ENCODE measurements around the gene TUBA1A. TPM values are rescaled to one million over a fixed set of nuclear protein-coding genes. Genes with fewer than 3 reads are reported as not detected.
A peak's percentile ranks its signal among the peaks of the same experiment; 100 is the strongest.
"Not testable (repeated sequence)": the region's sequence is repeated elsewhere in the genome, so short reads cannot be mapped to it uniquely, and the experiment has no call there.

The TUBA1A gene
- total RNA-seq, 2 donors from 2014 or later = 107 to 259 TPM

DNA sequence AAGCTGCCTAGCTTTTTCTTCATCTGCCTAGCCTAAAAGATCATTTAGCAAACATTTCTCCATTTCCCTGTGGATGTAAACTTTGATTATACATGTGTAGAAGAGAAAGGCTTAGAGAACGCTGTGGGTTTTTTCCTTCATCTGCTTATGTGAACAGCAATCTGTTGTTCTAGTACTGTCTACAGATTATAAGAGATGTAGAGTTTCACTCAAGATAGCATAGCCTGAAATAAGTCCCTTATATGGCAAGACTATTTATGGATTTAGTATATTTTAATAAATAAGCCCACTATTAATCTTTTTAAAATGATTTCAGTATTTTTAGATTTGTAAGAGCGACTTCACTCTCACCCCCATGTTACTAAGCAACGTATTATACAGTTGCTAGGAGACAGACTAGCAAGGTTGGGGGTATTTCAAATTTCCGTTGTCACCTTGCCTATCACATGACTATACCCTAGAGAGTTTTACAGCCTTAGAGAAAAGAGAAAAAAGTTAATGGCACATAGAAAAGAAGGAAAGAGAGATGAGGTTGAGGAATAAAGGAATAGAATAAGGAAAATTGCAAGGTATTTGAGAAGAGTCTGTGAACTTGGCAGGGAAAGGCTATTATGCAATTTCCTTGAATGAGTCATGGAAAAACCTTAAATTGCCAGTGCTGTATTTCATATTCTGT is 12.2 kb upstream of the TUBA1A start:
- peak; percentile 92 for ATAC-seq (ENCODE audit: insufficient number of reproducible peaks, low FRiP score, low read depth)
- peak overlapping the region; percentile 55 for H3K4me3 ChIP-seq
- TF ChIP-seq, protein P1, sequence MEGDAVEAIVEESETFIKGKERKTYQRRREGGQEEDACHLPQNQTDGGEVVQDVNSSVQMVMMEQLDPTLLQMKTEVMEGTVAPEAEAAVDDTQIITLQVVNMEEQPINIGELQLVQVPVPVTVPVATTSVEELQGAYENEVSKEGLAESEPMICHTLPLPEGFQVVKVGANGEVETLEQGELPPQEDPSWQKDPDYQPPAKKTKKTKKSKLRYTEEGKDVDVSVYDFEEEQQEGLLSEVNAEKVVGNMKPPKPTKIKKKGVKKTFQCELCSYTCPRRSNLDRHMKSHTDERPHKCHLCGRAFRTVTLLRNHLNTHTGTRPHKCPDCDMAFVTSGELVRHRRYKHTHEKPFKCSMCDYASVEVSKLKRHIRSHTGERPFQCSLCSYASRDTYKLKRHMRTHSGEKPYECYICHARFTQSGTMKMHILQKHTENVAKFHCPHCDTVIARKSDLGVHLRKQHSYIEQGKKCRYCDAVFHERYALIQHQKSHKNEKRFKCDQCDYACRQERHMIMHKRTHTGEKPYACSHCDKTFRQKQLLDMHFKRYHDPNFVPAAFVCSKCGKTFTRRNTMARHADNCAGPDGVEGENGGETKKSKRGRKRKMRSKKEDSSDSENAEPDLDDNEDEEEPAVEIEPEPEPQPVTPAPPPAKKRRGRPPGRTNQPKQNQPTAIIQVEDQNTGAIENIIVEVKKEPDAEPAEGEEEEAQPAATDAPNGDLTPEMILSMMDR (IDR thresholded peaks at IDR 0.05) = no peak
- H3K27me3 ChIP-seq (replicated peaks; ENCODE audit: insufficient read depth) = no peaks in the 10 kb centered on the region
- H3K36me3 ChIP-seq = no peaks in the 10 kb centered on the region
- DNase-seq (ENCODE audit: low spot score) = no peak
- peak overlapping the region; percentile 68 to 86 for H3K27ac ChIP-seq
- peaks cover 14 to 19% of the 10 kb centered on the region in 2 donors for H3K4me1 ChIP-seq (ENCODE audit: control insufficient read depth in 1 of 2, low read depth in 2 of 2)
- no peaks in the 10 kb centered on the region for H3K9me3 ChIP-seq

DNA sequence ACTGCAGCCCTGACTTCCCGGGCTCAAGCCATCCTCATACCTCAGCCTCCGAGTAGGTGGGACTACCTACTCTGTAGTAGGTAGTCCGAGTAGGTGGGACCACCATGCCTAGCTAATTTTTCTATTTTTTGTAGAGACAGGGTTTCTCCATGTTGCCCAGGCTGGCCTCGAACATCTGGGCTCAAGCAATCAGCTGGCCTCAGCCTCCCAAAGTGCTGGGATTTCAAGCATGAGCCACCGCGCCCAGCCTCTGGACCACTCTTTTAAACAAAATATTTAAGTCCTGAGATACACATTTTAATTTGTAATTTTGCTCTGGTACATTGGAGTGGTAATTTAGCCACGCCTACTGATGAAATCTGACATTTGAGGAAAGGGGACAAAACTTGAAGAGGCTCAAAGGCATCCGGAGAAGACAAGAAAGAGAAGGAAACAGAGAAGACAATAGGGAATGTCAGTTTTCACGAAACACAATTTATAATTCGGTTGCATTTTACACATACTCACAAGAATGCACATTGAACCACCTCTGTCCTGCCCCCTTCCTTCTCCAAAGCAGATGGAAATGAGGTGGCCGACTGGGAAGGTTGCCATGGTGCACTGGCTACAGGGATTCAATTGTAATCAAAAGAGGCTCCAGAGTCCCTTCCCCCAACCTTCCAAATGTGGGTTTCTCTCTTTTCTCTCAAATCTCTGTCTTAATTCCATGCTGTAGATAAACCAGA is 9.7 kb upstream of the TUBA1A start:
- Histone ChIP-seq H3K27me3 (replicated peaks; ENCODE audit: insufficient read depth) (no peaks in the 10 kb centered on the region), H3K36me3 (no peaks in the 10 kb centered on the region), H3K4me1 (ENCODE audit: control insufficient read depth in 1 of 2, low read depth in 2 of 2) (peaks cover 14 to 19% of the 10 kb centered on the region in 2 donors), H3K9me3 (no peaks in the 10 kb centered on the region), H3K4me3 (no peak overlapping the region), H3K27ac (no peak overlapping the region)
- no peak for DNase-seq (ENCODE audit: low spot score)
- no peak for ATAC-seq (ENCODE audit: insufficient number of reproducible peaks, low FRiP score, low read depth)
- TF ChIP-seq, protein P1 (IDR thresholded peaks at IDR 0.05) = no peak

DNA sequence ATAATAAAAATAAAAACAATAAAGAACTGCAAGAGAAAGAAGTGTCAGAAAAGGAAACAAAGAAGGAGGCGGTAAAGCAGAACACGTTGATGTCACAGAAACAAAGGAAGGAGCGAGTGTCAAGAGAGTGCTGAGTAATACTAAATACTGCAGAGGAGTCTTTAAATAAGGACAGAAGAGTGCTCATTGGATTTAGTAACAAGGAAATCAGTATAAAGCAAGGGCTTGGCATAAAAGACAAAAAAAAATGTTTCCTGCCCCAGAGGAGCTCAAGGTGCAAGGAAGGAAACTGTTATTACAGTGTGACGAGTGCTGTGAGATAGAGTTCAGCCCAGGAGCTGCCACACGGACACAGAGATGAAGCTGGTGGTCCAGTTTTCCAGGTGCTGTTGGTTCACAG is 8.4 kb upstream of the TUBA1A start:
- H3K27ac ChIP-seq = no peak overlapping the region
- no peak for ATAC-seq (ENCODE audit: insufficient number of reproducible peaks, low FRiP score, low read depth)

DNA sequence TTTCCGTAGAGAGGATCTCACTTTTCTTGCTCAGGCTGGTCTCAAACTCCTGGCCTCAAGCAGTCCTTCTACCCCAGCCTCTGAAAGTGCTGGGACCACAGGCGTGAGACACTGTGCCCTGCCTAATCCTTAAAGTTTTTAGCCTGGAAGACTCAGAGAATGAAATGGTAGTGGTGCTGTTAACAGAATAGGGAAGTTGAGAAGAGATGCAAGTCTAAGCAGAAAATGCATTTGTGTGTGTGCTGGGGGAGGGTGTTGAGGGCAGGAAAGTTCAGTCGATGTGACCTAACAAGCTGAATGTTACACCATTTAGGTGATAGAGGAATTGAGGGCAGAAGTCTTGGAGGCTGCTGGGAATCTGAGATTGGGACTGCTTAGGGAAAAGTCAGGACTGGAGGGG is 6.9 kb upstream of the TUBA1A start:
- no peaks in the 10 kb centered on the region for H3K9me3 ChIP-seq
- H3K27me3 ChIP-seq (replicated peaks; ENCODE audit: insufficient read depth) = no peaks in the 10 kb centered on the region
- no peak for DNase-seq (ENCODE audit: low spot score)
- ATAC-seq (ENCODE audit: insufficient number of reproducible peaks, low FRiP score, low read depth) = no peak
- H3K4me3 ChIP-seq = no peak overlapping the region
- no peaks in the 10 kb centered on the region for H3K36me3 ChIP-seq
- no peak overlapping the region for H3K27ac ChIP-seq
- TF ChIP-seq, protein P1 (IDR thresholded peaks at IDR 0.05) = no peak
- H3K4me1 ChIP-seq (ENCODE audit: control insufficient read depth in 1 of 2, low read depth in 2 of 2) = peaks cover 2 to 6% of the 10 kb centered on the region in 2 donors

More for the DNA sequence above, 8.4 kb upstream of the TUBA1A start:
- Histone ChIP-seq H3K4me3 (no peak overlapping the region), H3K4me1 (ENCODE audit: control insufficient read depth in 1 of 2, low read depth in 2 of 2) (peaks cover 14 to 19% of the 10 kb centered on the region in 2 donors), H3K9me3 (no peaks in the 10 kb centered on the region), H3K36me3 (no peaks in the 10 kb centered on the region), H3K27me3 (replicated peaks; ENCODE audit: insufficient read depth) (no peaks in the 10 kb centered on the region)
- no peak for DNase-seq (ENCODE audit: low spot score)
- TF ChIP-seq, protein P1 (IDR thresholded peaks at IDR 0.05) = no peak

DNA sequence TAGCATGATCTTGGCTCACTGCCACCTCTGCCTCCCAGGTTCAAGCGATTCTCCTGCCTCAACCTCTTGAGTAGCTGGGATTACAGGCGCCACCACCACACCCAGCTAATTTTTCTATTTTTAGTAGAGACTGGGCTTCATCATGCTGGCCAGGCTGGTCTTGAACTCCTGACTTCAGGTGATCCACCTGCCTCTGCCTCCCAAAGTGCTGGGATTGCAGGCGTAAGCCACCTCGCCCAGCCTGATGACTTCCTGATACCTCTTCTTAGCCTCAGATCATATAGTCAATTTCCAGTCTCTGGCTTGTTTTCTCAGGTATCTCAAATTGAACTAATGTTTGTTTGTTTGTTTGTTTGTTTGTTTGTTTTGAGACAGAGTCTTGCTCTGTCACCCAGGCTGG is 4.9 kb upstream of the TUBA1A start:
- H3K27me3 ChIP-seq (replicated peaks; ENCODE audit: insufficient read depth); H3K36me3 ChIP-seq; H3K4me1 ChIP-seq (ENCODE audit: control insufficient read depth in 1 of 2, low read depth in 2 of 2); H3K27ac ChIP-seq; H3K4me3 ChIP-seq; H3K9me3 ChIP-seq; ATAC-seq (ENCODE audit: insufficient number of reproducible peaks, low FRiP score, low read depth); DNase-seq (ENCODE audit: low spot score): not testable (repeated sequence)

DNA sequence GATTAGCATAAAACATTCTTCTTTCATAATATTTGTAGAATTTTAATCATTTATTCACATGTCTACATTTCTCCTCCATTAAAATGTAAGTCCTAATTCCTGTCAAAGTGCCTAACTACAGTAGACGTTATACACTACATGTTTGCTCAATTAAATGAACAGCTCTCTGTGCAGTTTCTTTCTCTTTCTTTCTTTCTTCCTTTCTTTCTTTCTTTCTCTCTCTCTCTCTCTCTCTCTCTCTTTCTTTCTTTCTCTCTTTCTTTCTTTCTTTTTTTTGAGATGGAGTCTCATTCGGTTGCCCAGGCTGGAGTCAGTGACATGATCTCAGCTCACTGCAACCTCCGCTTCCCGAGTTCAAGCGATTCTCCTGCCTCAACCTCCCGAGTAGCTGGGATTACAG is 2.6 kb upstream of the TUBA1A start:
- not testable (repeated sequence) for H3K27me3 ChIP-seq (replicated peaks; ENCODE audit: insufficient read depth); H3K4me3 ChIP-seq; DNase-seq (ENCODE audit: low spot score); H3K27ac ChIP-seq; H3K9me3 ChIP-seq; ATAC-seq (ENCODE audit: insufficient number of reproducible peaks, low FRiP score, low read depth); H3K36me3 ChIP-seq
- H3K4me1 ChIP-seq (ENCODE audit: control insufficient read depth in 1 of 2, low read depth in 2 of 2) = peaks cover 14 to 16% of the 10 kb centered on the region in 2 donors

Data from thoracic aorta (tissue), 2 donors.